ENCODE measurements around the gene TYRP1. TPM values are rescaled to one million over a fixed set of nuclear protein-coding genes. Genes with fewer than 3 reads are reported as not detected.

TYRP1 gene
- total and polyA plus RNA-seq, 9 donors: 0.02 to 0.22 TPM; not detected in 7

GRCh38 chr9:12705738-12706391 is 12.7 kb downstream of the TYRP1 start:
- Histone ChIP-seq H3K36me3 (no peaks in the 10 kb centered on the region), H3K9me3 (no peaks in the 10 kb centered on the region), H3K4me1 (ENCODE audit: insufficient read depth) (no peaks in the 10 kb centered on the region), H3K4me3 (no peak overlapping the region), H3K27me3 (no peaks in the 10 kb centered on the region), H3K27ac (no peak overlapping the region)
- WGBS, 3 donors: 28 to 56% (median 47%) methylated on average over 1 of the region's 1 CpG
- DNase-seq: no peak
- intact Hi-C loops (cut with DNase I): no loop called here
- TF ChIP-seq CTCF (IDR thresholded peaks at IDR 0.05): no peak

GRCh38 chr9:12708562-12709298 is 15.5 kb downstream of the TYRP1 start:
- no peak for TF ChIP-seq CTCF (IDR thresholded peaks at IDR 0.05)
- TF ChIP-seq EP300 (IDR thresholded peaks at IDR 0.05): no peak
- TF ChIP-seq POLR2A (IDR thresholded peaks at IDR 0.05): no peak
- intact Hi-C loops (cut with DNase I): no loop called here
- WGBS, 3 donors: 85 to 92% (median 86%) methylated on average over 5 of the region's 5 CpGs
- H3K4me1 ChIP-seq (ENCODE audit: insufficient read depth): no peaks in the 10 kb centered on the region
- H3K27me3 ChIP-seq: no peaks in the 10 kb centered on the region
- H3K27ac ChIP-seq: no peak overlapping the region
- no peaks in the 10 kb centered on the region for H3K36me3 ChIP-seq
- no peak overlapping the region for H3K4me3 ChIP-seq
- no peaks in the 10 kb centered on the region for H3K9me3 ChIP-seq
- no peak for DNase-seq

GRCh38 chr9:12712532-12712931 is 19.3 kb downstream of the TYRP1 start:
- H3K4me3 ChIP-seq: no peak overlapping the region
- no peaks in the 10 kb centered on the region for H3K36me3 ChIP-seq
- TF ChIP-seq CTCF (IDR thresholded peaks at IDR 0.05) (no peak), POLR2A (IDR thresholded peaks at IDR 0.05) (no peak), EP300 (IDR thresholded peaks at IDR 0.05) (no peak)
- no peaks in the 10 kb centered on the region for H3K4me1 ChIP-seq (ENCODE audit: insufficient read depth)
- H3K9me3 ChIP-seq: no peaks in the 10 kb centered on the region
- no peak overlapping the region for H3K27ac ChIP-seq
- no peak for DNase-seq
- WGBS, 3 donors: 75 to 95% (median 89%) methylated on average over 2 of the region's 2 CpGs
- intact Hi-C loops (cut with DNase I): no loop called here
- H3K27me3 ChIP-seq: no peaks in the 10 kb centered on the region

- no peaks in the 10 kb centered on the region for H3K4me1 ChIP-seq (ENCODE audit: insufficient read depth)
- no peaks in the 10 kb centered on the region for H3K36me3 ChIP-seq
- 78 to 86% (median 80%) methylated on average over 3 of the region's 3 CpGs for WGBS, 3 donors
- no peak for TF ChIP-seq EP300 (IDR thresholded peaks at IDR 0.05)
- TF ChIP-seq CTCF (IDR thresholded peaks at IDR 0.05): no peak
- DNase-seq: no peak
- intact Hi-C loops (cut with DNase I): no loop called here
- H3K27me3 ChIP-seq: no peaks in the 10 kb centered on the region
- H3K27ac ChIP-seq: no peak overlapping the region
- H3K4me3 ChIP-seq: no peak overlapping the region
- no peaks in the 10 kb centered on the region for H3K9me3 ChIP-seq
These were observed 22.1 kb downstream of the TYRP1 start for GRCh38 chr9:12715268-12715667.

Measured in ovary (tissue), 9 donors.